Gastrocnemius medialis (tissue), 4 donors: ENCODE measurements around the gene PID1.

Source experiments
- CTCF ChIP-seq, 5 experiments: fragments of 450-650 bp in 3 of 5; fragments of 200-600 bp in 2 of 5; sonication (generic) in 2 of 5; IDR thresholded peaks in 4 of 5; conservative IDR thresholded peaks in 1 of 5; 1 replicate in 4 of 5; 2 replicates in 1 of 5; pipeline ENCODE4 v1.5.1; 2016 to 2019; ENCODE audit warnings: antibody characterized with exemption in 5 of 5, mild to moderate bottlenecking in 3 of 5, moderate library complexity in 3 of 5
- POLR2A ChIP-seq, 2 donors: fragments of 450-650 bp; IDR thresholded peaks; one replicate each; pipeline ENCODE4 v1.6.1; 2017; ENCODE audit warnings: antibody characterized with exemption in 2 of 2, mild to moderate bottlenecking in 2 of 2, moderate library complexity in 2 of 2

GRCh38 chr2:229152674-229153073, 118.4 kb downstream of the PID1 start:
- TF ChIP-seq CTCF (IDR thresholded peaks at IDR 0.05 in 4 of 5, conservative IDR thresholded peaks at IDR 0.05 in 1 of 5): no peak
- TF ChIP-seq POLR2A (IDR thresholded peaks at IDR 0.05): no peak
